Hair follicle dermal papilla cell (primary cell): ENCODE data around the gene CDO1. TPM values are rescaled to one million over a fixed set of nuclear protein-coding genes. Genes with fewer than 3 reads are reported as not detected.
A peak's percentile ranks its signal among the peaks of the same experiment; 100 is the strongest.

Source experiments
- small RNA-seq: library from RNA; depleted of rRNA; stranded (forward); fragments of <200 nt; gene quantifications from one replicate; pipeline ENCODE3, GENCODE V24; 2012
- total RNA-seq: library from RNA; depleted of rRNA; stranded (reverse); fragments of >200 nt; gene quantifications from 2 replicates; pipeline ENCODE4 v1.2.3, GENCODE V29; 2012

Gene CDO1
- 3.6 and 4.7 TPM in 2 replicates for total RNA-seq

DNA sequence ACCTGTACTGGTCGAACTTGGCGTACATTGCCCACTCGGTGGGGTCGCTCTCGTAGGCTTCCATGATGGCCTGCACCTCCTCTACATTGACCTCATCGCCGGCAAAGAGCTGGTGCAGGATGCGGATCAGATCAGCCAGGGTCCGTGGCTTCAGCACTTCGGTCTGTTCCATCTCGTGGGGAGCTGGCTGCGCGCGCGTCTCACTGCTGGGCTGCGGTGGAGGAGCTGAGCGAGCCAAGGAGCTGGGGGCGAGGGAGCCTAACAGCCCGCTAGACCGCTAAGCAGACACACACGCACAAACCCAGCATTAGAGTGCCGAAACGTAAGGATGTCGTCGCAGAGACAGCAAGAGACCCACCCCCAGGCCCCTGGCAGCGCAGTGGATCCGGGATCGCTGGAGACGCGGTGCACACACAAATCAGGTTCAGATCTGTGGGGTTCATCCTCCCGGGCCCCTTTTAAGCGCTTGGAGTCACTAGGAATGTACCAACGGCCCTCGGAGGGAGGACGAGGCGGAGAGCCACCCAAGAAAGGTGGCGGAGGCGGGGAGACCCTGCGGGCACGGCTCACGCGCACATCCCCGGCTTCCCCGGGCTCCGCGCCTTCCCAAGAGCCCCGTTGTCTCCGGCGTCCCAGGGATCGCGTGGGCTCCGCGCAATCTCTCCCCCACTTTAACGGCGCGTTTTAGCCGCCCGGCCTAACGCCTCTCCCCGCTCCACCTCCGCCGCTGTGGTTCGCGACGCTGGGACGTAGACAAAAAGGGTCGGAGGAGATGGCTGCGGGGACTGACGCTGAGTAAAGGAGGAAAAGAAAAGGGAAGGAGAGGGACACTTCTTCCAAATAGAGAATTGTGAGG is at the start of gene CDO1:
CDO1 (minus strand) TSS at position 434 of the 856 bp plus-strand sequence; CDS start at position 172, 262 bp downstream.

DNA sequence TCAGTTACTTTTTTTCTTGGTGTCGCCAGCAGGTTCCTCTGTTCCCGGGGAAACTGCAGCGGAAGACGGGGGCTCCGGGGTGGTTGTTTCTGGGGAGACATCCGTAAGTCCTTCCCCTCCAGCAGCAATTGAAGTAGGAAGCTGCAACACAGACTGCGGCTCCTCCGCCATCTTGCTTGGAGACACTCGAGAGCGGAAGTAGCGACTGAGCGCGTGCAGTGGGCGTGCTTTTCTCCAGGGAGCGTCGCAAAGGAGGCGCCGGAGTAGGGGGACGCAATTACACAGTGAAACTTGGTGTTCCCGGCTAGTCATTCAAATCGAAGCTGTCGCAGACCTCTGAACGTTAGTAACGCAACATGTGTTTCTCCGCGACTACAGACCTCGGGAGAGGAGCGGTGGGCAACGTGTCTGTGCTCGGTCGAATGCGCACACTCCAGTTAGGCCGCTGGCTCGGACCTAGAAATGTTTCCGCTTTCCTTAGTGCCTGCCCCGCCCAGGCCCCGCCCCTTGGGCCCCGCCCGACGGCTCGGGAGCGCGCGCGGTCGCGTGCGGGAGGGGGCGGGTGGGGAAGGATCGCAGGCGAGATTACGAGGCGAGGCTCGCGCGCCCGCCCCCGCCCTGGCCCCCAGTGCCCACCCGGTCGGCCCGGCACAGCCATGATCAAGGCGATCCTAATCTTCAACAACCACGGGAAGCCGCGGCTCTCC is 25.1 kb upstream of the CDO1 start, which contains the start of the genes AP3S1 and ATG12:
AP3S1 (plus strand) TSS at position 554 of the 707 bp plus-strand sequence; CDS start at position 657, 103 bp downstream.
ATG12 (minus strand) TSS at position 184 of the 707 bp plus-strand sequence; CDS start at position 171, 13 bp downstream.

Small RNA genes within 50 kb of the gene (small RNA-seq; reads per million reads assigned to genes)
- 1.2 reads per million, percentile 25 among the genes with 10 or more reads in this experiment for gene RNU2-49P

Other genes with a start within 250 kb of the CDO1 start
- gene TICAM2, start 214.2 kb downstream of the CDO1 start, total RNA-seq, result 11.0 and 11.5 TPM in 2 replicates
- 161 and 162 TPM in 2 replicates for gene TMED7, start 190.6 kb downstream of the CDO1 start, total RNA-seq
- 73.2 and 82.8 TPM in 2 replicates for gene ATG12, start 24.9 kb upstream of the CDO1 start, total RNA-seq
- 95.6 and 102 TPM in 2 replicates for gene AP3S1, start 25.3 kb upstream of the CDO1 start, total RNA-seq
- 1.5 and 2.4 TPM in 2 replicates for gene LVRN, start 145.8 kb upstream of the CDO1 start, total RNA-seq
- gene ARL14EPL, start 215.8 kb upstream of the CDO1 start, total RNA-seq, result 0.32 TPM in 1 of 2 replicates, not detected in the other